C4-2B (cell line): ENCODE measurements around the gene FOSB.

Experiments
- H3K27ac ChIP-seq: fragments of 450-650 bp; 2 replicates; pipeline ENCODE4 v1.5.1; 2017
- ZFX ChIP-seq: fragments of 450-650 bp; IDR thresholded peaks from 2 replicates; pipeline ENCODE4 v1.6.1; 2017
- TF ChIP-seq, protein P1 (sequence below): fragments of 450-650 bp; conservative IDR thresholded peaks from 2 replicates; pipeline ENCODE4 v1.5.1; 2017; ENCODE audit warnings: mild to moderate bottlenecking

FOSB gene

DNA sequence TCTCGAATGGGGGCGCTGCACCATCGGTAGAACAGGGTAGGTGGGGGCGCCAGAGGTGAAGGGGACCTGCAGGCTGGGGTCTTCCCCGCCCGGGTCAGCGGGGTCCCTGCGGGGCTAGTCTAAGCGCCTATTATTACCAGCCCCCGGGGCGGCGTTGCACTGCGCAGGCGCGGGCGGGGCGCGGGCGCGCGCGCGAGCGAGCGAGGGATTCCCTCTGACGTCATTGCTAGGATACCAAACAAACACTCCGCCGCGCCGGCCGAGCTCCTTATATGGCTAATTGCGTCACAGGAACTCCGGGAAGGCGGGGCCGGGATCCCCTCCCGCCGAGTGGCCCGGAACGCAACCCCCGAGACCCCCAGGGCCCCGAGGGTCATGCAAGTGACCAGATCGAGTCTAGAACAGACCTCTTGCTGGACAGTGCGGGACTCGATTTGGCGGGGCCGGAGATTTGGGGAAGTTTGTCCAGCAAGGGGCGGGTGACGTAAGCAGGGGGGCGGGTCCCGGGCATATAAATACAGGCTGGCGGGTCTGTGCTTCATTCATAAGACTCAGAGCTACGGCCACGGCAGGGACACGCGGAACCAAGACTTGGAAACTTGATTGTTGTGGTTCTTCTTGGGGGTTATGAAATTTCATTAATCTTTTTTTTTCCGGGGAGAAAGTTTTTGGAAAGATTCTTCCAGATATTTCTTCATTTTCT, at the start of gene FOSB:
Gene FOSB (plus strand): TSS at position 541 of the 703 bp plus-strand sequence. CDS start 591 bp downstream, outside the sequence.
- peak within 1 kb of the TSS; percentile 78 for H3K27ac ChIP-seq
- TF ChIP-seq, protein P1, sequence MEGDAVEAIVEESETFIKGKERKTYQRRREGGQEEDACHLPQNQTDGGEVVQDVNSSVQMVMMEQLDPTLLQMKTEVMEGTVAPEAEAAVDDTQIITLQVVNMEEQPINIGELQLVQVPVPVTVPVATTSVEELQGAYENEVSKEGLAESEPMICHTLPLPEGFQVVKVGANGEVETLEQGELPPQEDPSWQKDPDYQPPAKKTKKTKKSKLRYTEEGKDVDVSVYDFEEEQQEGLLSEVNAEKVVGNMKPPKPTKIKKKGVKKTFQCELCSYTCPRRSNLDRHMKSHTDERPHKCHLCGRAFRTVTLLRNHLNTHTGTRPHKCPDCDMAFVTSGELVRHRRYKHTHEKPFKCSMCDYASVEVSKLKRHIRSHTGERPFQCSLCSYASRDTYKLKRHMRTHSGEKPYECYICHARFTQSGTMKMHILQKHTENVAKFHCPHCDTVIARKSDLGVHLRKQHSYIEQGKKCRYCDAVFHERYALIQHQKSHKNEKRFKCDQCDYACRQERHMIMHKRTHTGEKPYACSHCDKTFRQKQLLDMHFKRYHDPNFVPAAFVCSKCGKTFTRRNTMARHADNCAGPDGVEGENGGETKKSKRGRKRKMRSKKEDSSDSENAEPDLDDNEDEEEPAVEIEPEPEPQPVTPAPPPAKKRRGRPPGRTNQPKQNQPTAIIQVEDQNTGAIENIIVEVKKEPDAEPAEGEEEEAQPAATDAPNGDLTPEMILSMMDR: no peak
- TF ChIP-seq ZFX: no peak

DNA sequence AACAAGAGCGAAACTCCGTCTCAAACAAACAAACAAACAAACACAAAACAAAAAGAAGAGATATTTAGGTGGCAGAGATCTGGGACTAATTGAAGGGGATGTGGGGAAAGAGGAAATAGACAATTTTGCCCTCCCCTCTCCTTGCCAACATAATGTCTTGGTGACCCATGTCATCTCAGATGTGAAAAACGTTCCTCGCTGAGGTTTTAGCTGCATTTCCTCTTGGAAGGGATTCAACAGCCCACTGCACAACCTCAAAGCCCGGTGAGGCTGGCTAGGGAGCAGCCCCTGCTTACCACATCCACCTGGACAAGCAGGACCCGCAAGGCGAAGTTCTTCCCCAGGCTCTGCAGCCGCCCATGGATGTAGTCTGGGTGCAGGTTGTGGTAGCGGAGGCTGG, 49.0 kb upstream of the FOSB start:
- no peak overlapping the region for H3K27ac ChIP-seq
- TF ChIP-seq ZFX: no peak
- TF ChIP-seq, protein P1: no peak

DNA sequence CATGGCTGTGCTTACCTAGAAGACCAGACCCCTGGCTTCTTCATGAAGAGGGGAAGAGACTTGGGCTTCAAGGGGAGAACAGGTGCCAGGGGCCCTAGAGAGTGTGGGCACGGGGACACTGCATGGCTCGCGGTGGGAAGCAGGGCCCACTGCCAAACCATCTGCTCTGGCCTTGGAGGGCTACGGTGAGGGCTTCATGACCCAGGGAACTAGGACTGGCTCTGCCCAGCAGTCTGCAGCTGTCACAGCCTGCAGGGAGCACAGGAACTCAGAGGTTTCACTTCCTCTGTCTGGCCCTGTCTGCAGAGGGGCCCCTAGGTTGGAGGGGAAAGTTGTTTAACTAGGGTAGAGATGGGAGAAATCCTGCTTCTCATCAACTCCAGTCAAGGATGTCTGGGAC, 48.4 kb upstream of the FOSB start:
- no peak for TF ChIP-seq ZFX
- TF ChIP-seq, protein P1: no peak
- no peak overlapping the region for H3K27ac ChIP-seq

DNA sequence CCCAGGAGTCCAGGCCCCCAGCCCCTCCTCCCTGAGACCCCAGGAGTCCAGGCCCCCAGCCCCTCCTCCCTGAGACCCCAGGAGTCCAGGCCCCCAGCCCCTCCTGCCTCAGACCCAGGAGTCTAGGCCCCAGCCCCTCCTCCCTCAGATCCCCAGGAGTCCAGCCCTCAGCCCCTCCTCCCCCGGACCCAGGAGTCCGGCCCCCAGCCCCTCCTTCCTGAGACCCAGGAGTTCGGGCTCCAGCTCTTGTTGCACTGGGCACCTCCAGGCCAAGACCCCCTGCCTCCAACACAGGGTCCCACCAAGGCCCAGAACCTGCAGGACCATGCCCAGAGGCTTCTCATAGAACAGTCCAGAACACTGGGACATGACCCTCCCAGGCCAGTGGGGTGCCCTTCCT, 47.9 kb upstream of the FOSB start:
- TF ChIP-seq, protein P1: no peak
- TF ChIP-seq ZFX: no peak
- no peak overlapping the region for H3K27ac ChIP-seq

DNA sequence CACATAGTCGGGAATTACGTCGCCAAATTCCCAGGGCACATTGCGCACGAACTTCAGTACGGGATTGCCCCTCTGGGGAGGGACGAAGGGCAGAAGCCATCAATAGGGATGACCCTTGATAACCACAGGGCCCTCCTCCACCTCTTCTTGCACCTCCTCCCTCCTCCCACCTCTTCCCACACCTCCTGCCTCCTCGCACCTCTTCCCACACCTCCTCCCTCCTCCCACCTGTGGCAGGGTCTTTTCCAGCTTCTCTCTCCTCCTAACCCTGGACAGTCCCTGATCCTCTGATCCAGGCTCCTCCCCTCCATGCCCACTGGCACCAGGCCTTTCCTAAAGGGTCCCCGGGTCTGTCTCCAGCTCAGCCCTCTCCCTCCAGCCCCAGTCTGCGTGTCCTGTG, 47.4 kb upstream of the FOSB start:
- H3K27ac ChIP-seq: no peak overlapping the region
- TF ChIP-seq ZFX: no peak
- TF ChIP-seq, protein P1: no peak

DNA sequence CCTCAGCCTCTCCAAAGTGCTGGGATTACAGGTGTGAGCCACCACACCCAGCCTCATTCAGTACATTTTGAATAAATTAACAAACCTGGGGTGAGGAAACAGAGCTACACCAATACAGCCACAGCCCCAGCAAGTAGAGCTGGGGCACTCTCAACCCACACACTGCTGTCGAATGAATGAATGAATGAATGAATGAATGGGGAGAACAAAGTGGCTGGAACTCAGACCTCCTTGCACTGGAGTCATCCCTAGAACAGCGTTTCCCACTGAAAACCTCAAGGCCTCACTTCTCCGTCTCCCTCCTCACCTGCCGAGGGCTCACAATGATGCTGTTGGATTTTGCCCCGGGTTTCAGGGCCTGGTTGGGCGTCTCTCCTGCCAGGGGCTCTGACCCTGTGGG, 46.9 kb upstream of the FOSB start:
- no peak overlapping the region for H3K27ac ChIP-seq
- TF ChIP-seq ZFX: no peak
- TF ChIP-seq, protein P1: no peak

DNA sequence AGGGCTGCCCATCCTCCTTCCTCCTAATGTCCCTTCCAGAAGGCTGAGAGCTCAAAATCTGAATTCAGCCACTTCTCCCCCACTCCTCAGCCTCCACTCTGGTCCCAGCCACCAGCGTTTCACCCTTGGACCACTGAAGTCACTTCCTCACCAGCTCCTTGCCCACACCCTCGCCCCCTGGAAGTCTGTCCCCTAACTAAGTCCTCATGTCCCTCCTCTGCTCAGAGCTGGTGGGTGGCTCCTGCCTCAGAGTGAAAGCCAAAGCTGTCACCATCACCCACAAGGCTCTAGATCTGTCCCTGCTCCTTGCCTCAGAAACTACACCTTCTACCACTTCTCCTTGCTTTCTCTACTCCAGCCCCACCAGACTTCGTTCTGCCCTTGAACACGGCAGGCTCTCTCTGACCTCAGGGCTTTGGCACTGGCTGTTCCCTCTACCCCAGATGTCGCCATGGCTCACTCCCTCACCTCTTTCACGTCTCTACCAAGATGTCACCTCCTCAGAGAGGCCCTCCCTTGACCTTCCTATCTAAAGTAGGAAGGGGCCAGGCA, 45.8 kb upstream of the FOSB start:
- TF ChIP-seq, protein P1: no peak
- no peak for TF ChIP-seq ZFX
- H3K27ac ChIP-seq: no peak overlapping the region
